Measurements from ENCODE around the gene ATP9B. TPM values are rescaled to one million over a fixed set of nuclear protein-coding genes. Genes with fewer than 3 reads are reported as not detected.
"Not testable (repeated sequence)": the region's sequence is repeated elsewhere in the genome, so short reads cannot be mapped to it uniquely, and the experiment has no call there.

Gene ATP9B
- total RNA-seq, 1 donor from 2014 or later, result 16.2 TPM

- TF ChIP-seq, protein P1, sequence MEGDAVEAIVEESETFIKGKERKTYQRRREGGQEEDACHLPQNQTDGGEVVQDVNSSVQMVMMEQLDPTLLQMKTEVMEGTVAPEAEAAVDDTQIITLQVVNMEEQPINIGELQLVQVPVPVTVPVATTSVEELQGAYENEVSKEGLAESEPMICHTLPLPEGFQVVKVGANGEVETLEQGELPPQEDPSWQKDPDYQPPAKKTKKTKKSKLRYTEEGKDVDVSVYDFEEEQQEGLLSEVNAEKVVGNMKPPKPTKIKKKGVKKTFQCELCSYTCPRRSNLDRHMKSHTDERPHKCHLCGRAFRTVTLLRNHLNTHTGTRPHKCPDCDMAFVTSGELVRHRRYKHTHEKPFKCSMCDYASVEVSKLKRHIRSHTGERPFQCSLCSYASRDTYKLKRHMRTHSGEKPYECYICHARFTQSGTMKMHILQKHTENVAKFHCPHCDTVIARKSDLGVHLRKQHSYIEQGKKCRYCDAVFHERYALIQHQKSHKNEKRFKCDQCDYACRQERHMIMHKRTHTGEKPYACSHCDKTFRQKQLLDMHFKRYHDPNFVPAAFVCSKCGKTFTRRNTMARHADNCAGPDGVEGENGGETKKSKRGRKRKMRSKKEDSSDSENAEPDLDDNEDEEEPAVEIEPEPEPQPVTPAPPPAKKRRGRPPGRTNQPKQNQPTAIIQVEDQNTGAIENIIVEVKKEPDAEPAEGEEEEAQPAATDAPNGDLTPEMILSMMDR (IDR thresholded peaks at IDR 0.05; ENCODE audit: insufficient read depth, low read length, poor library complexity, severe bottlenecking), result no peak
- Histone ChIP-seq H3K36me3 (ENCODE audit: control insufficient read depth, insufficient read depth, low read length) (no peaks in the 10 kb centered on the region), H3K4me3 (ENCODE audit: low read depth, low read length) (no peak overlapping the region), H3K27me3 (ENCODE audit: control insufficient read depth, insufficient read depth, low read length) (no peaks in the 10 kb centered on the region)
- no peak for DNase-seq (ENCODE audit: low read depth)
These were observed 303.3 kb downstream of the ATP9B start for GRCh38 chr18:79372461-79372860.

DNA sequence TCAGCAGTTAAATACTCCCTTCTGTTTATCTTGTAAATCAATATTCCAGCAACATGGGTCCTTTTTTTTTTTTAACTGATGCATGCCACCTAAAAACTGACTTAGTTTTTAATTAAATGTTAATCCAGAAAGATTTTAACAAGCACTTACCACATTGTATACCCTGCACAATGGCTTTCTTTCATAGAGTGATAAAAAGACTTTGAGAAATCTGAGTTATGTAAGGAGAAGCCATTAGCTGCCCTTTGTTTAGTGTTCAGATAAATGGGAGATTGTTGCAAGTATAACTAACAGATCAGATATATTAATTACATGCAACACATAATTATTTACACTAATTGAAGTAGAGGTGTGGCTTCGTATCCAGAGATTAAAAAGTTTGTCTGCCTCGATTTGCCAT, 303.8 kb downstream of the ATP9B start:
- H3K36me3 ChIP-seq (ENCODE audit: control insufficient read depth, insufficient read depth, low read length), result no peaks in the 10 kb centered on the region
- no peak overlapping the region for H3K4me3 ChIP-seq (ENCODE audit: low read depth, low read length)
- no peak for DNase-seq (ENCODE audit: low read depth)
- no peaks in the 10 kb centered on the region for H3K27me3 ChIP-seq (ENCODE audit: control insufficient read depth, insufficient read depth, low read length)
- TF ChIP-seq, protein P1 (IDR thresholded peaks at IDR 0.05; ENCODE audit: insufficient read depth, low read length, poor library complexity, severe bottlenecking), result no peak

- no peak for DNase-seq (ENCODE audit: low read depth)
- no peaks in the 10 kb centered on the region for H3K36me3 ChIP-seq (ENCODE audit: control insufficient read depth, insufficient read depth, low read length)
- H3K4me3 ChIP-seq (ENCODE audit: low read depth, low read length), result no peak overlapping the region
These were observed 304.5 kb downstream of the ATP9B start for GRCh38 chr18:79373736-79374135.

DNA sequence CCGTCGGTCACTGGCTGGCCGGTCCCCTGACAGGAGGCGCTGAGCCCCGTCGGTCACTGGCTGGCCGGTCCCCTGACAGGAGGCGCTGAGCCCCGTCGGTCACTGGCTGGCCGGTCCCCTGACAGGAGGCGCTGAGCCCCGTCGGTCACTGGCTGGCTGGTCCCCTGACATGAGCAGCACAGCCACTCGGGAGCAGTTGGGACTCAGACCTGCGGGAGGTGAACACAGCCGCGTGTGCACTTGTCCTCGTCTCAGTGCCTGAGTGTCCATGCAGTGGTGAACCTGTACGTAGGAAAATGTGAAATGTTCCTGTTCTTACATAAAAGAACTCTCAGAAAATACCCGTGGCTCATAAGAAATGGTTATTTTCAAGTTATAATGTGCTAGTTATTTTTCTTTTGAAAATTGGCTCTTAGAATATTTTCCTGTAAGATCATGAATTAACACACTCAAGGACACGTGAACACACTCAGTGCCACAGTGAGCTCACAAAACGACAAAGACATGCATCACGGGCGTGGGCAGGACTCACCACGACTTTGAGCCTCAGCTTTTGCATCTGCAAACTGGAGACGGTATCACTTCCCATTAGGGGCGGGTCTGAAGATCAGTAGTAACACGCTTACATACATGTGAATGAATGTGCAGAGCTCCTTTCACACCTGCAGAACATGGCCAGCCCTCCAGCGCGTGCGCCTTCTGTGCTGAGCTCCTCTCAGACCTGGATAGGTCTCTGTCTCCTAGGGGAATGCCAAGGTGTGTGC, 305.4 kb downstream of the ATP9B start:
- Histone ChIP-seq H3K36me3 (ENCODE audit: control insufficient read depth, insufficient read depth, low read length) (no peaks in the 10 kb centered on the region), H3K27me3 (ENCODE audit: control insufficient read depth, insufficient read depth, low read length) (no peaks in the 10 kb centered on the region), H3K4me3 (ENCODE audit: low read depth, low read length) (no peak overlapping the region)
- TF ChIP-seq, protein P1 (IDR thresholded peaks at IDR 0.05; ENCODE audit: insufficient read depth, low read length, poor library complexity, severe bottlenecking), result no peak
- DNase-seq (ENCODE audit: low read depth), result no peak

More at GRCh38 chr18:79373736-79374135, 304.5 kb downstream of the ATP9B start:
- TF ChIP-seq, protein P1 (IDR thresholded peaks at IDR 0.05; ENCODE audit: insufficient read depth, low read length, poor library complexity, severe bottlenecking), result no peak
- H3K27me3 ChIP-seq (ENCODE audit: control insufficient read depth, insufficient read depth, low read length), result no peaks in the 10 kb centered on the region

GRCh38 chr18:79375441-79376154, 306.4 kb downstream of the ATP9B start:
- Histone ChIP-seq H3K27me3 (ENCODE audit: control insufficient read depth, insufficient read depth, low read length) (no peaks in the 10 kb centered on the region), H3K4me3 (ENCODE audit: low read depth, low read length) (no peak overlapping the region), H3K36me3 (ENCODE audit: control insufficient read depth, insufficient read depth, low read length) (no peaks in the 10 kb centered on the region)
- DNase-seq (ENCODE audit: low read depth), result no peak
- TF ChIP-seq, protein P1 (IDR thresholded peaks at IDR 0.05; ENCODE audit: insufficient read depth, low read length, poor library complexity, severe bottlenecking), result no peak

DNA sequence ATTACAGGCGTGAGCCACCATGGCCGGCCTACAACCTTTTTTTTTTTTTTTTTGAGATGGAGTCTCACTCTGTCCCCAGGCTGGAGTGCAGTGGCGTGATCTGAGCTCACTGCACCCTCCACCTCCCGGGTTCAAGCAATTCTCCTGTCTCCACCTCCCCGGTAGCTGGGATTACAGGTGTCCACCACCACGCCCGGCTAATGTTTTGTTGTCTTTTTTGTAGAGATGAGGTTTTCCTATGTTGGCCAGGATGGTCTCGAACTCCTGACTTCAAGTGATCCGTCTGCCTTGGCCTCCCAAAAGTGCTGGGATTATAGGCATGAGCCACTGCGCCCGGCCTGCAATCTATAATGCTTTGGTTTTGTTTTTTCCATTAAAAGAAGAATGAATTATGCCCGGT, 307.5 kb downstream of the ATP9B start:
- H3K27me3 ChIP-seq (ENCODE audit: control insufficient read depth, insufficient read depth, low read length), result not testable (repeated sequence)

More for the DNA sequence above, 307.5 kb downstream of the ATP9B start:
- DNase-seq (ENCODE audit: low read depth); H3K4me3 ChIP-seq (ENCODE audit: low read depth, low read length); H3K36me3 ChIP-seq (ENCODE audit: control insufficient read depth, insufficient read depth, low read length): not testable (repeated sequence)
